ENCODE results near the gene SERPINA9.
"Not testable (repeated sequence)": the region's sequence is repeated elsewhere in the genome, so short reads cannot be mapped to it uniquely, and the experiment has no call there.

The SERPINA9 gene

GRCh38 chr14:94514351-94514750 is 38.4 kb upstream of the SERPINA9 start:
- no peak overlapping the region for H3K4me3 ChIP-seq (ENCODE audit: low read depth, low read length)
- ChIA-PET CTCF (no interaction called here), POLR2A (no interaction called here)
- no peaks in the 10 kb centered on the region for H3K9me3 ChIP-seq (ENCODE audit: control insufficient read depth, insufficient read depth, low read depth, low read length)
- H3K4me1 ChIP-seq (ENCODE audit: control insufficient read depth, insufficient read depth, low read length): no peaks in the 10 kb centered on the region
- H3K27ac ChIP-seq (ENCODE audit: extremely low read depth, low read depth, low read length): no peak overlapping the region
- no peaks in the 10 kb centered on the region; a peak in 1 of 3 replicates for H3K36me3 ChIP-seq (ENCODE audit: control insufficient read depth in 2 of 2, insufficient read depth in 1 of 2, low read length in 2 of 2)
- TF ChIP-seq HOXD13 (CRISPR knock-in tag; IDR thresholded peaks at IDR 0.05; ENCODE audit: borderline replicate concordance) (no peak), ZNF449 (tag by site-specific recombination; IDR thresholded peaks at IDR 0.05) (no peak), GFI1B (tag by site-specific recombination; IDR thresholded peaks at IDR 0.05) (no peak), SALL2 (tag by site-specific recombination; IDR thresholded peaks at IDR 0.05; ENCODE audit: borderline replicate concordance) (no peak), ZNF704 (tag by site-specific recombination; IDR thresholded peaks at IDR 0.05) (no peak), ZNF211 (tag by site-specific recombination; IDR thresholded peaks at IDR 0.05; ENCODE audit: low read depth) (no peak), HOXC10 (CRISPR knock-in tag; IDR thresholded peaks at IDR 0.05) (no peak)

GRCh38 chr14:94510481-94510880 is 34.5 kb upstream of the SERPINA9 start:
- H3K27ac ChIP-seq (ENCODE audit: extremely low read depth, low read depth, low read length); POLR2A ChIA-PET; H3K4me3 ChIP-seq (ENCODE audit: low read depth, low read length); H3K9me3 ChIP-seq (ENCODE audit: control insufficient read depth, insufficient read depth, low read depth, low read length); H3K4me1 ChIP-seq (ENCODE audit: control insufficient read depth, insufficient read depth, low read length); H3K36me3 ChIP-seq (ENCODE audit: control insufficient read depth in 2 of 2, insufficient read depth in 1 of 2, low read length in 2 of 2): not testable (repeated sequence)
- CTCF ChIA-PET: interaction anchor here (1.0 to 1.4 kb wide), 2 partner anchors 24 to 39 kb away, joined by 3 to 5 read pairs; no protein-coding TSS in a partner anchor

GRCh38 chr14:94509356-94509755 is 33.4 kb upstream of the SERPINA9 start, which contains the start of gene SERPINA12:
TSS of gene SERPINA12 (minus strand) at chr14:94509469. CDS start at chr14:94498397, 11,072 bp downstream.
- Histone ChIP-seq H3K36me3 (ENCODE audit: control insufficient read depth in 2 of 2, insufficient read depth in 1 of 2, low read length in 2 of 2) (no peaks in the 10 kb centered on the region), H3K4me1 (ENCODE audit: control insufficient read depth, insufficient read depth, low read length) (no peaks in the 10 kb centered on the region), H3K9me3 (ENCODE audit: control insufficient read depth, insufficient read depth, low read depth, low read length) (no peaks in the 10 kb centered on the region), H3K4me3 (ENCODE audit: low read depth, low read length) (no peak within 1 kb of the TSS), H3K27ac (ENCODE audit: extremely low read depth, low read depth, low read length) (no peak within 1 kb of the TSS)
- POLR2A ChIA-PET: no interaction called here
- CTCF ChIA-PET: no interaction called here
- TF ChIP-seq ZNF830 (tag by site-specific recombination; IDR thresholded peaks at IDR 0.05; ENCODE audit: low read depth) (no peak), ZNF350 (tag by site-specific recombination; IDR thresholded peaks at IDR 0.05) (no peak), ZNF610 (tag by site-specific recombination; IDR thresholded peaks at IDR 0.05; ENCODE audit: borderline replicate concordance) (no peak), IKZF3 (tag by site-specific recombination; IDR thresholded peaks at IDR 0.05) (no peak), ZNF785 (tag by site-specific recombination; IDR thresholded peaks at IDR 0.05) (no peak), FEZF1 (tag by site-specific recombination; IDR thresholded peaks at IDR 0.05) (no peak), ZNF791 (tag by site-specific recombination; IDR thresholded peaks at IDR 0.05) (no peak), ZNF423 (tag by site-specific recombination; IDR thresholded peaks at IDR 0.05) (no peak), ZNF398 (tag by site-specific recombination; IDR thresholded peaks at IDR 0.05) (no peak), GLIS2 (tag by site-specific recombination; IDR thresholded peaks at IDR 0.05) (no peak), ZSCAN23 (tag by site-specific recombination; IDR thresholded peaks at IDR 0.05) (no peak), ZNF692 (tag by site-specific recombination; IDR thresholded peaks at IDR 0.05) (no peak), ZBTB6 (tag by site-specific recombination; IDR thresholded peaks at IDR 0.05) (no peak), ZIC2 (tag by site-specific recombination; IDR thresholded peaks at IDR 0.05) (no peak), ZNF707 (tag by site-specific recombination; IDR thresholded peaks at IDR 0.05) (no peak), ZNF645 (tag by site-specific recombination; IDR thresholded peaks at IDR 0.05) (no peak), ZNF555 (tag by site-specific recombination; conservative IDR thresholded peaks at IDR 0.05) (no peak)
